SK-N-DZ (cell line): ENCODE measurements around the gene RUNDC3A.
"Not testable (repeated sequence)": the region's sequence is repeated elsewhere in the genome, so short reads cannot be mapped to it uniquely, and the experiment has no call there.

Experiments used
- DNase-seq: peaks from one replicate; pipeline ENCODE4 v3.0.0-alpha.2; 2015; ENCODE audit warnings: low spot score

Gene RUNDC3A

GRCh38 chr17:44318077-44318892 is 9.9 kb downstream of the RUNDC3A start:
- DNase-seq: no peak

GRCh38 chr17:44320066-44320465 is 11.7 kb downstream of the RUNDC3A start:
- no peak for DNase-seq

GRCh38 chr17:44321246-44322120 is 13.1 kb downstream of the RUNDC3A start:
- no peak for DNase-seq

- no peak for DNase-seq
Observed at GRCh38 chr17:44322236-44322895, 14.0 kb downstream of the RUNDC3A start.

GRCh38 chr17:44323359-44324091 is 15.1 kb downstream of the RUNDC3A start:
- no peak for DNase-seq

- no peak for DNase-seq
Observed at GRCh38 chr17:44324092-44324570, 15.7 kb downstream of the RUNDC3A start.

GRCh38 chr17:44324571-44325275 is 16.3 kb downstream of the RUNDC3A start, which contains the start of gene SLC25A39:
Gene SLC25A39, minus strand, starts transcription at chr17:44324823. Its CDS starts 1,261 bp downstream, at chr17:44323562.
- DNase-seq: peak; percentile 91

- peak; percentile 98 for DNase-seq
Observed at GRCh38 chr17:44326861-44327444, 18.6 kb downstream of the RUNDC3A start.

GRCh38 chr17:44327715-44328449 is 19.5 kb downstream of the RUNDC3A start:
- DNase-seq: no peak

GRCh38 chr17:44329516-44329915 is 21.1 kb downstream of the RUNDC3A start:
- not testable (repeated sequence) for DNase-seq

- DNase-seq: not testable (repeated sequence)
Observed at GRCh38 chr17:44330263-44330662, 21.9 kb downstream of the RUNDC3A start.

- DNase-seq: peak; percentile 91
Observed at GRCh38 chr17:44331249-44331760, 22.9 kb downstream of the RUNDC3A start.

GRCh38 chr17:44333371-44333770 is 25.0 kb downstream of the RUNDC3A start:
- DNase-seq: no peak

- DNase-seq: no peak
Observed at GRCh38 chr17:44334315-44334714, 25.9 kb downstream of the RUNDC3A start.

- DNase-seq: peak; percentile 41
Observed at GRCh38 chr17:44334727-44335126, 26.3 kb downstream of the RUNDC3A start.

GRCh38 chr17:44335564-44335963 is 27.2 kb downstream of the RUNDC3A start:
- DNase-seq: no peak

GRCh38 chr17:44335968-44336367 is 27.6 kb downstream of the RUNDC3A start:
- DNase-seq: no peak

- no peak for DNase-seq
Observed at GRCh38 chr17:44338702-44339101, 30.3 kb downstream of the RUNDC3A start.

GRCh38 chr17:44340553-44340952 is 32.2 kb downstream of the RUNDC3A start:
- DNase-seq: not testable (repeated sequence)
